IMR-90 (cell line): Measurements from ENCODE around the gene ALB. TPM values are rescaled to one million over a fixed set of nuclear protein-coding genes. Genes with fewer than 3 reads are reported as not detected.

Experiments
- ATAC-seq: fragments of 200-7000 bp; cut with Tn5 transposase; 2 replicates; pipeline ENCODE4 v1.9.1; 2020; ENCODE audit warnings: low read depth, mild to moderate bottlenecking, moderate library complexity
- BruUV-seq: library from RNA; stranded (reverse); fragments of 400-500 nt; replicated peaks from 2 replicates; lab custom pipeline; 2021; lab: Mats Ljungman, UMichigan
- CTCF ChIA-PET: fragments of 300-600 bp; formaldehyde crosslinking; extraction: SDS; loops from one replicate; lab custom pipeline; 2021; ENCODE audit warnings: antibody characterized with exemption; lab: Yijun Ruan, JAX
- POLR2A ChIA-PET: fragments of 300-600 bp; sonication (Branson Sonifier 250); formaldehyde crosslinking; loops from one replicate; lab custom pipeline; 2022; ENCODE audit warnings: antibody characterized with exemption; ENCODE audit not compliant: unreplicated experiment; lab: Charles Lee
- DNase-seq: peaks from one replicate; pipeline ENCODE4 v3.0.0; 2013
- H2AFZ ChIP-seq: replicated peaks from 2 replicates; pipeline ENCODE3; 2013; ENCODE audit warnings: low read length, mild to moderate bottlenecking; ENCODE audit not compliant: poor library complexity
- H2AK5ac ChIP-seq: 2 replicates; pipeline ENCODE4 v1.6.1; 2013; ENCODE audit warnings: low read depth, low read length, inconsistent platforms
- H2AK9ac ChIP-seq: replicated peaks from 2 replicates; pipeline ENCODE3; 2013; ENCODE audit warnings: mild to moderate bottlenecking, low read depth, low read length, moderate library complexity; ENCODE audit not compliant: poor library complexity
- H2BK120ac ChIP-seq: 2 replicates; pipeline ENCODE4 v1.6.1; 2013; ENCODE audit warnings: low read depth, low read length, inconsistent platforms
- H2BK15ac ChIP-seq: 3 replicates; pipeline ENCODE4 v1.6.1; 2013; ENCODE audit warnings: low read depth, low read length, inconsistent platforms
- H2BK20ac ChIP-seq: 2 replicates; pipeline ENCODE4 v1.6.1; 2013; ENCODE audit warnings: low read depth, mild to moderate bottlenecking, inconsistent platforms, low read length, moderate library complexity
- H2BK5ac ChIP-seq: 2 replicates; pipeline ENCODE4 v1.6.1; 2013; ENCODE audit warnings: mild to moderate bottlenecking, low read depth, low read length, inconsistent platforms; ENCODE audit not compliant: poor library complexity, severe bottlenecking
- H3K14ac ChIP-seq: replicated peaks from 2 replicates; pipeline ENCODE4 v1.6.1; 2013; ENCODE audit warnings: low read depth, low read length, inconsistent platforms
- H3K18ac ChIP-seq: 2 replicates; pipeline ENCODE4 v1.6.1; 2013; ENCODE audit warnings: low read depth, low read length, control low read depth
- H3K23ac ChIP-seq: 2 replicates; pipeline ENCODE4 v1.6.1; 2013; ENCODE audit warnings: low read depth, low read length, inconsistent platforms
- H3K27ac ChIP-seq: 2 replicates; pipeline ENCODE4 v1.5.1; 2013; ENCODE audit warnings: mild to moderate bottlenecking, control low read depth, low read length; ENCODE audit not compliant: insufficient read depth
- H3K27me3 ChIP-seq: 2 replicates; pipeline ENCODE4 v1.6.1; 2013; ENCODE audit warnings: low read length; ENCODE audit not compliant: control insufficient read depth, insufficient read depth
- H3K36me3 ChIP-seq: 2 replicates; pipeline ENCODE4 v1.6.1; 2013; ENCODE audit warnings: low read length, mixed read lengths; ENCODE audit not compliant: control insufficient read depth, insufficient read depth
- H3K4ac ChIP-seq: 2 replicates; pipeline ENCODE4 v1.6.1; 2013; ENCODE audit warnings: low read depth, low read length, inconsistent platforms
- H3K4me1 ChIP-seq: 2 replicates; pipeline ENCODE4 v1.6.1; 2013; ENCODE audit warnings: low read length, mixed read lengths; ENCODE audit not compliant: control insufficient read depth, insufficient read depth
- H3K4me2 ChIP-seq: 2 replicates; pipeline ENCODE4 v1.6.1; 2013; ENCODE audit warnings: low read depth, mild to moderate bottlenecking, control low read depth, low read length, moderate library complexity
- H3K4me3 ChIP-seq: 2 replicates; pipeline ENCODE4 v1.5.1; 2013; ENCODE audit warnings: low read depth, mild to moderate bottlenecking, control low read depth, low read length, moderate library complexity; ENCODE audit not compliant: insufficient read depth
- H3K56ac ChIP-seq: 2 replicates; pipeline ENCODE4 v1.6.1; 2013; ENCODE audit warnings: low read length, inconsistent platforms; ENCODE audit not compliant: insufficient read depth; ENCODE audit errors: extremely low read depth
- H3K79me1 ChIP-seq, 2 experiments: 2 replicates each; pipeline ENCODE4 v1.6.1; 2013; ENCODE audit warnings: low read length in 2 of 2, inconsistent platforms in 1 of 2, low read depth in 1 of 2
- H3K9ac ChIP-seq: 2 replicates; pipeline ENCODE4 v1.6.1; 2013; ENCODE audit warnings: low read depth, low read length, control low read depth
- H3K9me1 ChIP-seq: 2 replicates; pipeline ENCODE4 v1.6.1; 2013; ENCODE audit warnings: low read length, inconsistent platforms; ENCODE audit not compliant: insufficient read depth
- H3K9me3 ChIP-seq: 2 replicates; pipeline ENCODE4 v1.6.1; 2013; ENCODE audit warnings: low read length; ENCODE audit not compliant: control insufficient read depth, insufficient read depth
- H4K20me1 ChIP-seq: 2 replicates; pipeline ENCODE4 v1.6.1; 2013; ENCODE audit warnings: low read length, inconsistent platforms; ENCODE audit not compliant: insufficient read depth
- H4K5ac ChIP-seq: 2 replicates; pipeline ENCODE4 v1.6.1; 2013; ENCODE audit warnings: mild to moderate bottlenecking, low read depth, low read length, control low read depth
- H4K8ac ChIP-seq, 2 experiments: 2 replicates each; pipeline ENCODE4 v1.6.1; 2013; ENCODE audit warnings: low read depth in 2 of 2, low read length in 2 of 2, control low read depth in 1 of 2, inconsistent platforms in 1 of 2
- H4K91ac ChIP-seq: 2 replicates; pipeline ENCODE4 v1.6.1; 2013; ENCODE audit warnings: low read depth, low read length, inconsistent platforms; ENCODE audit not compliant: insufficient read depth
- BHLHE40 ChIP-seq: fragments of 150-350 bp; IDR thresholded peaks from 2 replicates; pipeline ENCODE4 v1.6.1; 2016; ENCODE audit warnings: mild to moderate bottlenecking, low read depth, low read length
- CHD1 ChIP-seq: IDR thresholded peaks from 2 replicates; pipeline ENCODE4 v1.6.1; 2012; ENCODE audit warnings: low read depth, low read length, improper control_type of control experiment
- MXI1 ChIP-seq: IDR thresholded peaks from 2 replicates; pipeline ENCODE4 v1.6.1; 2012; ENCODE audit warnings: low read depth, mild to moderate bottlenecking, low read length, moderate library complexity, borderline replicate concordance
- NFE2L2 ChIP-seq: fragments of 150-350 bp; IDR thresholded peaks from 2 replicates; pipeline ENCODE4 v1.6.1; 2016; ENCODE audit warnings: low read depth, mild to moderate bottlenecking, low read length
- WGBS, 2 experiments: methylation state at CpG; one replicate each; pipeline versions ENCODE4 v1.1.5 to v1.1.7; 2013; ENCODE audit warnings: missing lambda C conversion rate in 2 of 2; ENCODE audit not compliant: insufficient read length in 1 of 2; ENCODE audit errors: extremely low coverage in 2 of 2; 5-methylcytosine and 5-hydroxymethylcytosine counted together
- dilution Hi-C: fragments of 300-500 bp; cut with HindIII; formaldehyde crosslinking; loops from one replicate; pipeline ENCODE4 v1.14.3; 2018; ENCODE audit warnings: low sequenced_read_pairs; ENCODE audit not compliant: unreplicated experiment
- in situ Hi-C: fragments of 300-500 bp; cut with MboI; formaldehyde crosslinking; loops from 3 replicates; pipeline ENCODE4 v1.14.3; 2019; ENCODE audit warnings: low sequenced_read_pairs, inconsistent platforms, mixed read lengths
- intact Hi-C: fragments of 100-400 bp; cut with micrococcal nuclease; formaldehyde crosslinking; loops from 2 replicates; pipeline ENCODE4 v1.10.0; 2022
- polyA plus RNA-seq, 3 experiments: library from polyadenylated mRNA; depleted of rRNA; stranded (reverse); fragments of >200 nt; gene quantifications; 2 replicates each; pipeline ENCODE4 v1.2.3, GENCODE V29; 2012; ENCODE audit warnings: low replicate concordance in 1 of 3
- total RNA-seq: library from RNA; depleted of rRNA; stranded (reverse); fragments of >200 nt; gene quantifications from 2 replicates; pipeline ENCODE4 v1.2.3, GENCODE V29; 2012
- TF ChIP-seq, protein P1 (sequence below): fragments of 150-350 bp; IDR thresholded peaks from 2 replicates; pipeline ENCODE4 v1.6.1; 2016; ENCODE audit warnings: low read depth, mild to moderate bottlenecking, low read length, moderate library complexity, borderline replicate concordance

The ALB gene
- total and polyA plus RNA-seq, 2 of the 4 experiments (the other 2 are of a cell fraction), result not detected

DNA sequence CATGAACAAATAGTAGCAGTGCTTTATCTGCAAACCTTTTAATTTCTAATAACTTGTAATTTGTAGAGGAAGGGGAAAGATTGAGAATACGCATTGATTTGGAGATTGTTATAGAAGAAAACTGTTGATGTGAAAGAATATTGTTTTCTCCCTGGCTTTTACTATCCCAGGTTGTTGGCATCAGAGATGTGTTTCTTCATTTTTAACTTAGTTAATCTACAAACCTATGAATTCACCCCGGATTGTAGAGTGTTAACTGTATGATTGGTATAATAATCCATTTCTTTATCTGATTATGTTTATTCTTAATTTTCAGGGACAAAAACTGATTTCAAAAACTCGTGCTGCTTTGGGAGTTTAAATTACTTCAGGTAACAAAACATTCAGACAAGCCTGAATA is 50.8 kb downstream of the ALB start:
- no peak for DNase-seq
- Histone ChIP-seq H3K56ac (no peak overlapping the region), H4K5ac (no peak overlapping the region), H3K9me3 (no peaks in the 10 kb centered on the region), H2BK15ac (no peak overlapping the region), H3K4me1 (peaks cover 3% of the 10 kb centered on the region), H3K4me2 (no peak overlapping the region), H3K27me3 (no peaks in the 10 kb centered on the region; the same call in 1 of the 2 replicates), H2BK5ac (no peak overlapping the region), H2AK9ac (no peak overlapping the region), H3K9ac (no peak overlapping the region), H2BK120ac (no peak overlapping the region), H3K4ac (no peak overlapping the region), H3K4me3 (no peak overlapping the region), H3K23ac (no peak overlapping the region), H3K14ac (no peak overlapping the region), H3K27ac (no peak overlapping the region), H3K9me1 (no peaks in the 10 kb centered on the region), H2AFZ (no peak overlapping the region), H4K20me1 (no peaks in the 10 kb centered on the region), H3K79me1 (no peaks in the 10 kb centered on the region), H2AK5ac (no peak overlapping the region), H4K91ac (no peak overlapping the region), H3K18ac (no peak overlapping the region), H4K8ac (no peak overlapping the region), H3K36me3 (no peaks in the 10 kb centered on the region), H2BK20ac (no peak overlapping the region)
- no peak for ATAC-seq
- WGBS, 2 experiments, result 100% methylated on average over 1 of the region's 3 CpGs; no CpG with 5 or more reads in 1 of the 2 experiments
- intact Hi-C loops (loop anchor here (5.0 kb wide), 1 partner anchor 113 kb away; no protein-coding TSS in a partner anchor), dilution Hi-C loops (no loop called here), in situ Hi-C loops (no loop called here)
- POLR2A ChIA-PET, result no interaction called here
- no TSS peak for BruUV-seq
- TF ChIP-seq MXI1, result no peak
- TF ChIP-seq NFE2L2, result no peak
- no peak for TF ChIP-seq CHD1
- TF ChIP-seq, protein P1, sequence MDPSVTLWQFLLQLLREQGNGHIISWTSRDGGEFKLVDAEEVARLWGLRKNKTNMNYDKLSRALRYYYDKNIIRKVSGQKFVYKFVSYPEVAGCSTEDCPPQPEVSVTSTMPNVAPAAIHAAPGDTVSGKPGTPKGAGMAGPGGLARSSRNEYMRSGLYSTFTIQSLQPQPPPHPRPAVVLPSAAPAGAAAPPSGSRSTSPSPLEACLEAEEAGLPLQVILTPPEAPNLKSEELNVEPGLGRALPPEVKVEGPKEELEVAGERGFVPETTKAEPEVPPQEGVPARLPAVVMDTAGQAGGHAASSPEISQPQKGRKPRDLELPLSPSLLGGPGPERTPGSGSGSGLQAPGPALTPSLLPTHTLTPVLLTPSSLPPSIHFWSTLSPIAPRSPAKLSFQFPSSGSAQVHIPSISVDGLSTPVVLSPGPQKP, result no peak
- TF ChIP-seq BHLHE40, result no peak
- CTCF ChIA-PET, result no interaction called here
